GM19193 (cell line): ENCODE results near the gene DYNC1LI1.

Experiments used
- POLR2A ChIP-seq: IDR thresholded peaks from 4 replicates; pipeline ENCODE4 v1.6.1; 2011; ENCODE audit not compliant: insufficient read depth, insufficient read length; ENCODE audit errors: extremely low read depth

The DYNC1LI1 gene

GRCh38 chr3:32553973-32554372, 16.7 kb downstream of the DYNC1LI1 start:
- no peak for TF ChIP-seq POLR2A

GRCh38 chr3:32553459-32553858, 17.2 kb downstream of the DYNC1LI1 start:
- TF ChIP-seq POLR2A, result no peak

- TF ChIP-seq POLR2A, result no peak
These were observed 18.6 kb downstream of the DYNC1LI1 start for GRCh38 chr3:32552013-32552412.

- no peak for TF ChIP-seq POLR2A
These were observed 19.2 kb downstream of the DYNC1LI1 start for GRCh38 chr3:32551496-32551895.

- TF ChIP-seq POLR2A, result no peak
These were observed 19.6 kb downstream of the DYNC1LI1 start for GRCh38 chr3:32551087-32551486.

- TF ChIP-seq POLR2A, result no peak
These were observed 25.4 kb downstream of the DYNC1LI1 start for GRCh38 chr3:32545305-32545704.

- TF ChIP-seq POLR2A, result no peak
These were observed 25.8 kb downstream of the DYNC1LI1 start for GRCh38 chr3:32544894-32545293.

- TF ChIP-seq POLR2A, result no peak
These were observed 27.9 kb downstream of the DYNC1LI1 start for GRCh38 chr3:32542807-32543206.

- TF ChIP-seq POLR2A, result no peak
These were observed 29.8 kb downstream of the DYNC1LI1 start for GRCh38 chr3:32540899-32541298.

- TF ChIP-seq POLR2A, result no peak
These were observed 38.2 kb downstream of the DYNC1LI1 start for GRCh38 chr3:32532434-32532833.

GRCh38 chr3:32531010-32531647, 39.5 kb downstream of the DYNC1LI1 start:
- TF ChIP-seq POLR2A, result no peak

- no peak for TF ChIP-seq POLR2A
These were observed 44.9 kb downstream of the DYNC1LI1 start for GRCh38 chr3:32525720-32526119.

- no peak for TF ChIP-seq POLR2A
These were observed 48.0 kb downstream of the DYNC1LI1 start for GRCh38 chr3:32522682-32523081.

- no peak for TF ChIP-seq POLR2A
These were observed 59.7 kb downstream of the DYNC1LI1 start for GRCh38 chr3:32511005-32511404.

GRCh38 chr3:32510075-32510724, 60.5 kb downstream of the DYNC1LI1 start:
- TF ChIP-seq POLR2A, result no peak

GRCh38 chr3:32508711-32509110, 61.9 kb downstream of the DYNC1LI1 start:
- TF ChIP-seq POLR2A, result no peak
